Right atrium auricular region (tissue), 2 donors: ENCODE results near the gene PRRT3. TPM values are rescaled to one million over a fixed set of nuclear protein-coding genes. Genes with fewer than 3 reads are reported as not detected.

Experiments
- DNase-seq: peaks from one replicate; pipeline ENCODE4 v3.0.0-alpha.2; 2019; ENCODE audit warnings: low spot score
- H3K27ac ChIP-seq, 2 donors: fragments of 200-600 bp; sonication (generic); 1 replicate in 1 of 2; 2 replicates in 1 of 2; pipeline ENCODE4 v1.5.1; 2016 to 2019
- H3K27me3 ChIP-seq, 2 donors: fragments of 200-600 bp; sonication (generic); one replicate each; pipeline versions ENCODE4 v1.5.1 to v1.6.0; 2017 to 2019
- H3K36me3 ChIP-seq: fragments of 200-600 bp; sonication (generic); one replicate; pipeline ENCODE4 v1.5.1; 2016
- H3K4me1 ChIP-seq, 2 donors: fragments of 200-600 bp; sonication (generic); one replicate each; pipeline versions ENCODE4 v1.5.1 to v1.6.0; 2017 to 2019
- H3K4me3 ChIP-seq, 2 donors: fragments of 200-600 bp; sonication (generic); 1 replicate in 1 of 2; 2 replicates in 1 of 2; pipeline ENCODE4 v1.5.1; 2017 to 2019; ENCODE audit warnings: mild to moderate bottlenecking in 1 of 2, moderate library complexity in 1 of 2
- H3K9me3 ChIP-seq, 2 donors: fragments of 200-600 bp; sonication (generic); one replicate each; pipeline ENCODE4 v1.5.1; 2019
- total RNA-seq, 2 donors: library from RNA; depleted of rRNA; stranded (reverse); fragments of >200 nt; gene quantifications; one replicate each; pipeline ENCODE4 v1.1.0, GENCODE V29; 2016
- TF ChIP-seq, protein P1 (sequence below), 2 donors: fragments of 200-600 bp; sonication (generic); IDR thresholded peaks; one replicate each; pipeline ENCODE4 v1.5.1; 2019; ENCODE audit warnings: antibody characterized with exemption in 2 of 2

Gene PRRT3
- total RNA-seq, 2 donors from 2014 or later, result 1.4 to 1.9 TPM

DNA sequence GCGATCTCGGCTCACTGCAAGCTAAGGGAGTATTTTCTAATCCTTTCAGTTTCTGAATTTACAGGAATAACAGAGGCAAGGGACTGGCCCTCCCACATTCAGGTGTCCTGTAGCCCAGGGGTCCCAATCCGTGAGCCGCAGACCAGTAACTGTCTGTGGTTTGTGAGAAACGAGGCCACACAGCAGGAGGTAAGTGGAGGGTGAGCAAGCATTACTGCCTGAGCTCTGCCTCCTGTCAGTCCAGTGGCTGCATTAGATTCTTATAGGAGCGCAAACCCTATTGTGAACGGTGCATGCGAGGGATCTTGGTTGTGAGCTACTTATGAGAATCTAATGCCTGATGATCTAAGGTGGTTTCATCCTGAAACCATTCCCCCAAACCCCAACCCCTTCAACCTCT is 40.3 kb downstream of the PRRT3 start:
- no peak for DNase-seq
- Histone ChIP-seq H3K27me3 (no peaks in the 10 kb centered on the region), H3K27ac (no peak overlapping the region), H3K36me3 (no peaks in the 10 kb centered on the region), H3K4me3 (no peak overlapping the region), H3K4me1 (peaks cover 0 to 20% of the 10 kb centered on the region in 2 donors), H3K9me3 (no peaks in the 10 kb centered on the region)
- TF ChIP-seq, protein P1, sequence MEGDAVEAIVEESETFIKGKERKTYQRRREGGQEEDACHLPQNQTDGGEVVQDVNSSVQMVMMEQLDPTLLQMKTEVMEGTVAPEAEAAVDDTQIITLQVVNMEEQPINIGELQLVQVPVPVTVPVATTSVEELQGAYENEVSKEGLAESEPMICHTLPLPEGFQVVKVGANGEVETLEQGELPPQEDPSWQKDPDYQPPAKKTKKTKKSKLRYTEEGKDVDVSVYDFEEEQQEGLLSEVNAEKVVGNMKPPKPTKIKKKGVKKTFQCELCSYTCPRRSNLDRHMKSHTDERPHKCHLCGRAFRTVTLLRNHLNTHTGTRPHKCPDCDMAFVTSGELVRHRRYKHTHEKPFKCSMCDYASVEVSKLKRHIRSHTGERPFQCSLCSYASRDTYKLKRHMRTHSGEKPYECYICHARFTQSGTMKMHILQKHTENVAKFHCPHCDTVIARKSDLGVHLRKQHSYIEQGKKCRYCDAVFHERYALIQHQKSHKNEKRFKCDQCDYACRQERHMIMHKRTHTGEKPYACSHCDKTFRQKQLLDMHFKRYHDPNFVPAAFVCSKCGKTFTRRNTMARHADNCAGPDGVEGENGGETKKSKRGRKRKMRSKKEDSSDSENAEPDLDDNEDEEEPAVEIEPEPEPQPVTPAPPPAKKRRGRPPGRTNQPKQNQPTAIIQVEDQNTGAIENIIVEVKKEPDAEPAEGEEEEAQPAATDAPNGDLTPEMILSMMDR (IDR thresholded peaks at IDR 0.05), result no peak

DNA sequence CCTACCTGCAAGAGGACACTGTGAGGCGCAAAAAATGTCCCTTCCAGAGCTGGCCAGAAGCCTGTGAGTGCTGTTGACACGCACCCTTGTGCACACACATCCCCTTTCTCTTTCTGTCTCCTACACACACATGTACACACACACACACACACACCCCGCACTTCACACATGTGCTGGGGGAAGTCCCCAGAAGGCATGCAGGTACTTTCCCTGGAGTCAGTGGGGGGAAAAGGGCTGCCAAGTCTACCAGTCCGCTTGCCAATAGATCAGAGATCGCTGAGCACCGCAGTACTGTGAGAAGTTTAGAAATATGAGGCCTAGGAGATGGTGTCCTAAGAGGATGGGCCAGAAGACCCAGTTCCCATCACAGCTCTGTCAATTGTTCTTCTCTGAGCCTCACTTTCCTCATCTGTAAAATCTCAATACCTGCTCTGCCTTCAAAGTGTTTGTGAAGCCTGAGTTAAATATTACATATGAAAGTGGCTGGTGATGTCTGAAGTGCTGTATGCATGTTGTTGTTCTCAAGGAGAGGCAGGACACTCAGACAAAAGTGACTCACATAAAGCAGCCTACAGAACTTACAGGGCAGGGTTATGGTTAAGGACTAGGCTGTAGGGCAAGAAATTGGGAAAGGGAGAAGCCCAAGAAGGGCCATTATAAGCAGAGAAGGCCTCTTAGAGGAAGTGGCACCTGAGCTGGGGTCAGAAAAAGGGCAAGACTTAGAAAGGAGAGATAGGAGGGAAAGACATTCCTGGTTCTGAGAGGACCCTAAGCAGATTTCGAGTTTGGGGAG is 42.8 kb downstream of the PRRT3 start:
- Histone ChIP-seq H3K4me1 (peaks cover 0 to under 1% of the 10 kb centered on the region in 2 donors), H3K27ac (no peak overlapping the region), H3K36me3 (no peaks in the 10 kb centered on the region), H3K4me3 (no peak overlapping the region), H3K27me3 (no peaks in the 10 kb centered on the region), H3K9me3 (no peaks in the 10 kb centered on the region)
- no peak for DNase-seq
- TF ChIP-seq, protein P1 (IDR thresholded peaks at IDR 0.05), result no peak

DNA sequence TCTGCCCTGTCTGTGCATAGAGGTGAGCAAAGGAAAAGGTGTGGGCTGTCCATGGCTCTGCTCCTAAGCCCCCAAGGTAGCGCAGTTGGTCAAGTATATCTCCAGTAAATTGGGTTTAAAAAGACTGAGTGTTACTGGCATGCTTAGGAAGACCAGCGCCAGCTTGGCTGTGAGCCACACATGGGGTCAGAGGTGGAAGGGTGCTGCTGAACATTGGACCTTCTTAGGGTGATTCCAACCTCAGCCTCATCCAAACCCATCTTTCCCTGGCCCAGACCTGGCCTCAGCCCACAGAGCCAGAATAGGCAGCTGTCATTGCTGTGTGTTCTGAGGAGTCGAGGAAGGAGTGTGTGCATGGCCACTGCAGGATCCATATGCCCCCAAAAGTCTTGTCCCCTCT is 43.9 kb downstream of the PRRT3 start:
- no peak overlapping the region for H3K4me3 ChIP-seq

DNA sequence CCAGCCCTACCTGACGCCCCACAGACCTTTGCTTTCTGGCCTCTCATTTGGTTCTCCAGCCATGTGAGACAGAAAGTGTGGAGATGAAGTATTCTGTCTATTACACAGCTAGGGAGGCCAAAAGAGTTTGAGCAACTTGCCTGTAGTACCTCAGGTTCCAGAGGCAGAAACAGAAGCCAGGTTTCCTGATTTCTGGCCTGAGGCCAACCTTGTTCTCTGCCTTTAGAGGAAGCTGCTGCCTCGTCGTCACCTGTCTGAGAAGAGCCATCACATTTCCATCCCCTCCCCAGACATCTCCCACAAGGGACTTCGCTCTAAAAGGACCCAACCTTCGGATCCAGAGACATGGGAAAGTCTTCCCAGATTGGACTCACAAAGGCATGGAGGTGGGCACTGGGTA is 45.7 kb downstream of the PRRT3 start:
- TF ChIP-seq, protein P1 (IDR thresholded peaks at IDR 0.05), result no peak
- no peaks in the 10 kb centered on the region for H3K9me3 ChIP-seq
- no peaks in the 10 kb centered on the region for H3K27me3 ChIP-seq
- H3K36me3 ChIP-seq, result no peaks in the 10 kb centered on the region
- no peak overlapping the region for H3K4me3 ChIP-seq
- H3K4me1 ChIP-seq, result peaks cover 0 to 8% of the 10 kb centered on the region in 2 donors
- no peak overlapping the region for H3K27ac ChIP-seq
- DNase-seq, result no peak

More for the DNA sequence above, 43.9 kb downstream of the PRRT3 start:
- Histone ChIP-seq H3K4me1 (peaks cover 0 to under 1% of the 10 kb centered on the region in 2 donors), H3K27ac (no peak overlapping the region), H3K27me3 (no peaks in the 10 kb centered on the region), H3K9me3 (no peaks in the 10 kb centered on the region), H3K36me3 (no peaks in the 10 kb centered on the region)
- no peak for DNase-seq
- TF ChIP-seq, protein P1 (IDR thresholded peaks at IDR 0.05), result no peak

DNA sequence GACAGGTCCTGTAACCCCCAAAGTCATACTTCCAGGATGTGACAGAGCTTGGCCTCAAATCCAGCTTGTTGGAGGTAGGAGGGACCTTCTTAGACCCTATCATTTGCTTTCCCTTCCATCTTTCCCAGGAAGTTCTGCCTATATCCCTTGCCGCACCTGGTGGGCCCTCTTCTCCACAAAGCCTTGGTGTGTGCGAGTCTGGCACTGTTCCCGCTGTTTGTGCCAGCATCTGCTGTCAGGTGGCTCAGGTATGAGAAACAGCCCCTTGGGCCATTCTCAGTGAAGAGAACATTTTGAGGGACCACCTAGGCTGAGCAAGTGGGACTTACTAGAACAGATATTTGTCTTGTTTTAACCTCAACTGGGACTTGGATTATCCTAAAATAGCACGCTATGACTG is 48.3 kb downstream of the PRRT3 start:
- no peak for DNase-seq
- H3K4me1 ChIP-seq, result peaks cover 0 to 8% of the 10 kb centered on the region in 2 donors
- no peaks in the 10 kb centered on the region for H3K27me3 ChIP-seq
- H3K27ac ChIP-seq, result no peak overlapping the region
- H3K9me3 ChIP-seq, result no peaks in the 10 kb centered on the region
- no peaks in the 10 kb centered on the region for H3K36me3 ChIP-seq
- TF ChIP-seq, protein P1 (IDR thresholded peaks at IDR 0.05), result no peak
- H3K4me3 ChIP-seq, result no peak overlapping the region
